ENCODE data around the gene CENPV.
"Not testable (repeated sequence)": the region's sequence is repeated elsewhere in the genome, so short reads cannot be mapped to it uniquely, and the experiment has no call there.

- TF ChIP-seq, protein P1, sequence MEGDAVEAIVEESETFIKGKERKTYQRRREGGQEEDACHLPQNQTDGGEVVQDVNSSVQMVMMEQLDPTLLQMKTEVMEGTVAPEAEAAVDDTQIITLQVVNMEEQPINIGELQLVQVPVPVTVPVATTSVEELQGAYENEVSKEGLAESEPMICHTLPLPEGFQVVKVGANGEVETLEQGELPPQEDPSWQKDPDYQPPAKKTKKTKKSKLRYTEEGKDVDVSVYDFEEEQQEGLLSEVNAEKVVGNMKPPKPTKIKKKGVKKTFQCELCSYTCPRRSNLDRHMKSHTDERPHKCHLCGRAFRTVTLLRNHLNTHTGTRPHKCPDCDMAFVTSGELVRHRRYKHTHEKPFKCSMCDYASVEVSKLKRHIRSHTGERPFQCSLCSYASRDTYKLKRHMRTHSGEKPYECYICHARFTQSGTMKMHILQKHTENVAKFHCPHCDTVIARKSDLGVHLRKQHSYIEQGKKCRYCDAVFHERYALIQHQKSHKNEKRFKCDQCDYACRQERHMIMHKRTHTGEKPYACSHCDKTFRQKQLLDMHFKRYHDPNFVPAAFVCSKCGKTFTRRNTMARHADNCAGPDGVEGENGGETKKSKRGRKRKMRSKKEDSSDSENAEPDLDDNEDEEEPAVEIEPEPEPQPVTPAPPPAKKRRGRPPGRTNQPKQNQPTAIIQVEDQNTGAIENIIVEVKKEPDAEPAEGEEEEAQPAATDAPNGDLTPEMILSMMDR (IDR thresholded peaks at IDR 0.05), result not testable (repeated sequence)
- TF ChIP-seq POLR2A (IDR thresholded peaks at IDR 0.05), result not testable (repeated sequence)
These were observed 57.2 kb downstream of the CENPV start for GRCh38 chr17:16296072-16296471.
